HG03060 (cell line): ENCODE results near the gene THBS1.

Experiments used
- ATAC-seq: cut with Tn5 transposase; IDR thresholded peaks from one replicate; pipeline ENCODE4 v1.9.1; 2021; ENCODE audit warnings: low read depth, moderate number of reproducible peaks; ENCODE audit not compliant: unreplicated experiment

Gene THBS1

GRCh38 chr15:39573287-39573686 is 7.6 kb upstream of the THBS1 start:
- no peak for ATAC-seq

DNA sequence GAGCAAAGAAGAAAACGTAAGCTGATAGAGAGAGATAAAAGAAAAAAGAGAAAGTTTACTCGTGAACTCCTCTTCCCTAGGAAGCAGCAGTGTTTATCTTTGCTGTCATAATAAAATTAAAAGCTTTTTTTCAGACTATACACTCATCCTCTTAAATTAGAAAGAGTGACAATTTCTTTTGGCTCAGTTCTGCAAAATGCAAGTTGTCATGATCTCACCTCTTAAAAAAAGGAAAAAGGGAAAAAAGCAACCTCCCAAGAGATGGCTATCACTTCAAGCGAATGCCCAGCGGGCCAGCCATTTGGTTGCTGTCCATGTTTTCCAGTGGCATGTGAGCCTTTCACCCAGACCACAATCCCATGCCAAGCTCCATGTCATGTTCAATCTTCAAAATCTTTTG is 7.0 kb upstream of the THBS1 start:
- no peak for ATAC-seq

DNA sequence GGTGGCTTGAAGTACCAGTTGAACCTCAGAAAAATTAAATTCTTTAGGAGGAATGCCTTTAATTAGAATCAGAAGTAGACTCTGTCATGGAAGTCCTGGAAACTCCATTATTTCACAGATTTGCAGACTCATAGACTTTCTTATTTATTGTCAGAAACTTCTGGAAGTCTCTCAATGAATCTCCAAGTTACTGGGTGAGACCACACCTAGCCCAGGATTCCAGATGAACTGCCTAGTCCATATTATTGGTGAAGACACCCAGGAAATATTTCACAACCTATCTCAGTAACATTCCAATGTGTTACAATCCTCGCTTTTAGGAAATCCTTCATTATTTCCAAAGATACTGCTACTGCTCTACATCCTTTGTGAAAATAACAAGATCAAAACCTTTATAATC is 6.5 kb upstream of the THBS1 start:
- no peak for ATAC-seq

GRCh38 chr15:39575180-39575579 is 5.7 kb upstream of the THBS1 start:
- ATAC-seq = no peak

GRCh38 chr15:39578851-39579486 is 1.9 kb upstream of the THBS1 start:
- no peak for ATAC-seq

DNA sequence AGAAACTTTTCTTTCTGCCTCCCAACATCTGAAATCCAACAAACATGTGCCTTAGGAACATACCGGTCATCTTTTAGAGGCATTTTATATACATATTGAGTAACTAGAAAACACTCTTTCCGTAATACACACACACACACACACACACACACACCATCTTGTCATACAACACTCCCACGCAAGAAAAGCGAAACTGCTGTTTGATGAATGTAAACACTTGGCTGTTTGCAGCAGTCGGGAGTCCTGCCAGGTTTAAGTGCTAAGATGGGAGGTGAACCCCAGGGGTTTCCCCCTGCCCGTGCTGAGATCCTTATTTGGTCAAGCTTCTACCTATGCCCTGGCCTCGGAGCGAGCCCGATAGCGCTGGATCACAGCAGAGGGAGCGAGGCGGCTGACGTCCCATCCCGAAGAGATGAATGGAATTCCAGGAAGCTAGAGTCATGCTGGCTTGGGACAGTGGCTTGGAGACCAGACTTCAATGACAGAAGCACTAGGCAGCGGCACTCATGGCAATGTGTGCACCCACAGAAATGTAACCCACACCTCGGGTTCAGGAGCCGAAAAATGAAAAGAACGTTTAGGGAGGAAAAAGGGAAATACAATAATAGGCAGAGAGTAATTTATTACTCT is 1.3 kb upstream of the THBS1 start:
- ATAC-seq = no peak

GRCh38 chr15:39580117-39580484 is 778 bp upstream of the THBS1 start:
- ATAC-seq = no peak

GRCh38 chr15:39581242-39581792 is 438 bp downstream of the THBS1 start:
- no peak for ATAC-seq

- no peak for ATAC-seq
Observed at GRCh38 chr15:39581793-39582285, 960 bp downstream of the THBS1 start.

- no peak for ATAC-seq
Observed at GRCh38 chr15:39582286-39582976, 1.6 kb downstream of the THBS1 start.

GRCh38 chr15:39582977-39583595 is 2.2 kb downstream of the THBS1 start:
- ATAC-seq = no peak

GRCh38 chr15:39583596-39584265 is 2.9 kb downstream of the THBS1 start:
- no peak for ATAC-seq

- ATAC-seq = no peak
Observed at GRCh38 chr15:39584266-39584659, 3.4 kb downstream of the THBS1 start.

DNA sequence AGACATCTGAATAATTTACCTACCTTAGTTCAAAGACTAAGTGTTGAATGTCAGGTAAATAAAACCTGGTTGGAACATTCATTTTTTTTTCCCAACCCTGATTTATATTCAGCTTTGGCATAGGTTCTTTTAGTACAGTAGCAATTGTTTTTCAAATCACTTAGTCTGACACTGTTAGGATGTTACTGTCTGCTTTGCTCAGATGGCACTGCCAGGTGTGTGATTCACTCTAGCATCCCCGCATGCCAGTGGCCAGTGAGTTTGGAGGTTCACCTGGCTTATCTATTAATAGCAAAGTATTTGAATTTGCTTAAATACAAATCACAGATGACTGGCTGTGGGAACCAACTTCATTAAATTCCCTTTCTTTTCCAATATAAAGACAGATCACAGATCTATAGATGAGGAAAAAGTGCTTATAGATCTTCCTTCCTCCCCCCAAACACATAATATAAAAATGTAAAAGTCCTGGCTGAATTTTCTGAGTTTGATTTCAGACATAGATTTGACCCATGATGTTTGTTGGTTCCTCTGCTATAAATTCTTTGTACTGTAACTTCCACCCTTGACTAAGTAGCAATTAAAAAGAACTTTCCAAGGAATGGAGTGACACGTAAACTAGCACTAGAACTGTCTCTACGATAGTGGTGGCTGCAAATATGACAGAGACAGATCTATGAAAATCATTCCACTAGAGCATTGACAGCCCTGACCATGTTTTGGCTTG is 3.9 kb downstream of the THBS1 start:
- no peak for ATAC-seq

DNA sequence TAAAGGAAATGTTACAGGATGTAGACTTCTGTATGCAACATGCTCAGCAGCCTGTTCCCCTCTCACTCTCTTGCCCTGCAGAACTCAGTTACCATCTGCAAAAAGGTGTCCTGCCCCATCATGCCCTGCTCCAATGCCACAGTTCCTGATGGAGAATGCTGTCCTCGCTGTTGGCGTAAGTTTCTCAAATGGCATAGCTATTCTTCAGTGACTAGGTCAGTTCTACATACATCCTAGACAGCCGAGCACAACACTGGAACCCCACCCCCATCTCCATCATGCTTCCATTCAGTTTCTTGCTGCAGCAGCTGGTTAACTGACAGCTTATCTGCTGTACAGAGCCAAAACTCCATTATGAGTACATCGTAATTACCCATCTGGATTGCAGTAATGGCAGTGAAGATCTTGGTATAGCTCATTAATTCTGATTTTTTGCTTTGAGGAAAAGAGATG is 4.5 kb downstream of the THBS1 start:
- ATAC-seq = no peak

GRCh38 chr15:39585871-39586301 is 5.0 kb downstream of the THBS1 start:
- no peak for ATAC-seq

DNA sequence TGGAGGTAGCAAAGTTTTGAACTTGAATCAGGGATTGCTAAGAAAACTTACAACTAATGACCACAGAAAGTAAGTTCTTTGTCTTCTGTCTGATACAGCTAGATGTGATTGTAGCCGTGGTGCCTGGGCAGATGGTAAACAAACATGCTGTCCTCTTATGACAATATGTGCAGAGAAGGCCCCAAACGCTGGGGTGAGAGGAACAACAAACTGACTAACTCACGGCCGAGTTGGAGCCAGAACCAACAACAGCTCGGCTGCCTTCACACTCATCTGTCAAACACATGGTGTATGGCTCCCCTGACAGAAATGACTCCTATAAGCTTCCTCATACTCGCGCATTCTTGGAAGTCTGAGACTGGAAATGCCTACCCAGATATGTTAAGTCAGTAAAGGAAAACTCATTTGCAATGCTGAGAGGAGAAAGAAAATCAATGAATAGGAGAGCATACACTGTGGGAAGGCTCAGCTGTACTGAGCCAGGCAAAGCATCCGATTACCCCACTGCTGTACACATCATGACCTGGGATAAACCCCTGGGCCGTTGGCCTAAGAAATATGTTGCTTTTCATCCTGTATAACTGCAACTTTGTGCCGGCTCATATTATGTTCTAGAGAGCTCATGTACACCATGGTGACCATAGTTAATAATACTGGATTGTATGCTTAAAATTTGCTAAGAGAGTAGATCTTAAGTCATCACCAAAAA is 5.7 kb downstream of the THBS1 start:
- no peak for ATAC-seq

- ATAC-seq = no peak
Observed at GRCh38 chr15:39587096-39587721, 6.3 kb downstream of the THBS1 start.
